Measurements from ENCODE around the gene ATF6B. TPM values are rescaled to one million over a fixed set of nuclear protein-coding genes. Genes with fewer than 3 reads are reported as not detected.

Gene ATF6B
- total and polyA plus RNA-seq, 8 donors: 20.9 to 718 (median 54.2) TPM

GRCh38 chr6:32086661-32087573, 41.1 kb downstream of the ATF6B start:
- intact Hi-C loops (cut with DNase I; ENCODE audit: low total_unique reads): no loop called here

GRCh38 chr6:32085759-32086459, 42.1 kb downstream of the ATF6B start:
- intact Hi-C loops (cut with DNase I; ENCODE audit: low total_unique reads): no loop called here
- peaks cover 0 to 36% (median 0%) of the 10 kb centered on the region in 3 donors for H3K27me3 ChIP-seq
- peaks cover 0 to 22% (median 10%) of the 10 kb centered on the region in 4 donors for H3K36me3 ChIP-seq
- H3K4me3 ChIP-seq: no peak overlapping the region
- DNase-seq: peak in 1 of 2 donors; percentile 64
- no peak for TF ChIP-seq POLR2A (IDR thresholded peaks at IDR 0.05)
- TF ChIP-seq POLR2AphosphoS5 (IDR thresholded peaks at IDR 0.05): no peak
- TF ChIP-seq CTCF (IDR thresholded peaks at IDR 0.05): no peak
- TF ChIP-seq EP300 (IDR thresholded peaks at IDR 0.05): no peak
- H3K4me1 ChIP-seq: peaks cover 17 to 31% (median 30%) of the 10 kb centered on the region in 4 donors
- H3K27ac ChIP-seq: peak overlapping the region in 3 of 5 donors; percentile 81 to 86 (median 82)
- H3K9me3 ChIP-seq: no peaks in the 10 kb centered on the region
- WGBS, 5 donors: 79 to 88% (median 82%) methylated on average over 11 to 17 of the region's 17 CpGs

More at GRCh38 chr6:32086661-32087573, 41.1 kb downstream of the ATF6B start:
- no peaks in the 10 kb centered on the region for H3K9me3 ChIP-seq
- peaks cover 0 to 36% (median 0%) of the 10 kb centered on the region in 3 donors for H3K27me3 ChIP-seq
- no peak for TF ChIP-seq POLR2A (IDR thresholded peaks at IDR 0.05)
- no peak for TF ChIP-seq EP300 (IDR thresholded peaks at IDR 0.05)
- TF ChIP-seq CTCF (IDR thresholded peaks at IDR 0.05): no peak
- no peak for TF ChIP-seq POLR2AphosphoS5 (IDR thresholded peaks at IDR 0.05)
- H3K36me3 ChIP-seq: peaks cover 0 to 20% (median 8%) of the 10 kb centered on the region in 4 donors
- WGBS, 5 donors: 18 to 29% (median 23%) methylated on average over 29 to 45 of the region's 45 CpGs
- peak overlapping the region; percentile 58 to 86 (median 82) for H3K27ac ChIP-seq
- peak in 1 of 2 donors; percentile 32 for DNase-seq
- H3K4me3 ChIP-seq: peak overlapping the region; percentile 26 to 38 (median 34)
- H3K4me1 ChIP-seq: peaks cover 22 to 36% (median 29%) of the 10 kb centered on the region in 4 donors

- peak overlapping the region in 1 of 5 donors; percentile 77 for H3K27ac ChIP-seq
- intact Hi-C loops (cut with DNase I; ENCODE audit: low total_unique reads): no loop called here
These were observed 43.3 kb downstream of the ATF6B start for GRCh38 chr6:32084780-32085179.

More at GRCh38 chr6:32084780-32085179, 43.3 kb downstream of the ATF6B start:
- Histone ChIP-seq H3K27me3 (peaks cover 0 to 36% (median 0%) of the 10 kb centered on the region in 3 donors), H3K4me3 (no peak overlapping the region), H3K9me3 (no peaks in the 10 kb centered on the region), H3K36me3 (peaks cover 0 to 26% (median 11%) of the 10 kb centered on the region in 4 donors), H3K4me1 (peaks cover 17 to 31% (median 30%) of the 10 kb centered on the region in 4 donors)
- DNase-seq: no peak
- 88 to 100% (median 97%) methylated on average over 2 of the region's 2 CpGs for WGBS, 5 donors
- TF ChIP-seq POLR2A (IDR thresholded peaks at IDR 0.05) (no peak), CTCF (IDR thresholded peaks at IDR 0.05) (no peak), POLR2AphosphoS5 (IDR thresholded peaks at IDR 0.05) (no peak), EP300 (IDR thresholded peaks at IDR 0.05) (no peak)

Measured in stomach (tissue), 9 donors.